Subcutaneous abdominal adipose tissue (tissue), 5 donors: ENCODE measurements around the gene SLC31A2.

Source experiments
- H3K27ac ChIP-seq: one replicate; pipeline ENCODE4 v1.7.0; 2013; ENCODE audit warnings: low read depth, mild to moderate bottlenecking, inconsistent platforms, low read length, moderate library complexity
- H3K27me3 ChIP-seq, 5 donors: one replicate each; pipeline ENCODE4 v1.7.0; 2013; ENCODE audit warnings: low read length in 5 of 5, inconsistent platforms in 1 of 5; ENCODE audit not compliant: control insufficient read depth in 5 of 5, insufficient read depth in 4 of 5
- H3K36me3 ChIP-seq, 5 donors: one replicate each; pipeline ENCODE4 v1.7.0; 2013; ENCODE audit warnings: low read length in 5 of 5; ENCODE audit not compliant: control insufficient read depth in 5 of 5, insufficient read depth in 5 of 5
- H3K4me1 ChIP-seq, 5 donors: one replicate each; pipeline ENCODE4 v1.7.0; 2013; ENCODE audit warnings: low read length in 5 of 5, mild to moderate bottlenecking in 3 of 5, moderate library complexity in 1 of 5; ENCODE audit not compliant: control insufficient read depth in 5 of 5, insufficient read depth in 5 of 5
- H3K4me3 ChIP-seq, 5 donors: one replicate each; pipeline ENCODE4 v1.7.0; 2013; ENCODE audit warnings: low read length in 5 of 5, low read depth in 1 of 5
- H3K9ac ChIP-seq, 5 donors: one replicate each; pipeline ENCODE4 v1.7.0; 2013; ENCODE audit warnings: low read length in 5 of 5, mild to moderate bottlenecking in 4 of 5, moderate library complexity in 3 of 5
- H3K9me3 ChIP-seq, 5 donors: one replicate each; pipeline ENCODE4 v1.7.0; 2013; ENCODE audit warnings: low read length in 5 of 5; ENCODE audit not compliant: control insufficient read depth in 5 of 5
- donor health status: healthy.
- donor health status: healthy.
- donor health status: healthy.
- donor health status: healthy.
- donor health status: healthy.

SLC31A2 gene

DNA sequence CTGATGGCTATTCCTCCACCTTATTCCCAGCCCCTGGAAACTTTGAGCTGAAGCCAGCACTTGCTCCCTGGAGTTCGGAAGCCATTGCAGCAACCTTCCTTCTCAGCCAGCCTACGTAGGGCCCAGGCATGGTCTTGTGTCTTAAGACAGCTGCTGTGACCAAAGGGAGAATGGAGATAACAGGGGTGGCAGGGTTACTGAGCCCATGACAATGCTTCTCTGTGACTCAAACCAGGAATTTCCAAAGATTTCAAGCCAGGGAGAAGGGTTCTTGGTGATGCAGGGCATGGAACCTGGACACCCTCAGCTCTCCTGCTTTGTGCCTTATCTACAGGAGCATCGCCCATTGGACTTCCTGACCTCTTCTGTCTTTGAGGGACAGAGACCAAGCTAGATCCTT lies 12.2 kb downstream of the SLC31A2 start:
- Histone ChIP-seq H3K4me1 (peaks cover 0 to 13% (median 9%) of the 10 kb centered on the region in 5 donors), H3K4me3 (no peak overlapping the region), H3K27ac (no peak overlapping the region), H3K27me3 (no peaks in the 10 kb centered on the region), H3K36me3 (peaks cover 31 to 97% (median 83%) of the 10 kb centered on the region in 5 donors), H3K9me3 (no peaks in the 10 kb centered on the region), H3K9ac (no peak overlapping the region)

DNA sequence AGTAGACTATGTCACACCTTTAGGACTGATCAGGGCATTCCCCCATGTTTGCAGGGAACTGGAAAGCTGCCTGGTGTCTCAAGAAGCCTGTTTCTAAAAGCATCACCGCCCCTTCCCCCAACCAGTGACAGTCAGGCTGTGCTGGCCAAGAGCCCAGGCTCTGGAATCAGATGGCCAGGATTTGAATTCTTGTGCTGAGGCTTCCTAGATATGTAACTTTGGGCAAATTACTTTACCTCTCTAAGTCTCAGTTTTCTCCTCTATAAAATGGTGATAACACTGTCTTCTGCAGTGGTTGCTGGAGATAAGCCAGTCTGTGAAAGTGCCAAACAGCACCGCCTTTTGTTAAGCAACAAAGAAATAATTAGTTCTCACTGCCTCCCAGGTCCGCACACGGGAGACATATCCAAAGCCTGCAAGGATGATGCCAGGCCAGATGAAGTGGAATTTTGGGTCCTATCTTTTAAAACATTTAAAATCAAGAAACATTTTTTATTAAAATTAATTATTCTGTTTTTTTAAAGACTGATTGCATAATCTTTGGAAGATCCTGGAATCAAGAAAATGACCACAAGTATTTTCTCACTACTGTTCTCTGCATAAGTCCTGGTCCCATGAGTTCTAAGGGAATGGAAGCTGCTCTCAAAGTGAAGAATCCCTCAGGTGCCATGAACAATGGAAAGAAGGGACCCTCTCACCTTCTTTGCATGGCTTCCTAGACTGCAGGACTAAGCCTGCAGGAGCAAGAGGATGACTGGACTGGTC lies 13.9 kb downstream of the SLC31A2 start:
- no peak overlapping the region for H3K27ac ChIP-seq
- no peak overlapping the region for H3K9ac ChIP-seq
- peaks cover 0 to 13% (median 9%) of the 10 kb centered on the region in 5 donors for H3K4me1 ChIP-seq
- no peaks in the 10 kb centered on the region for H3K27me3 ChIP-seq
- H3K4me3 ChIP-seq, result no peak overlapping the region
- H3K9me3 ChIP-seq, result no peaks in the 10 kb centered on the region
- peaks cover 22 to 97% (median 87%) of the 10 kb centered on the region in 5 donors for H3K36me3 ChIP-seq

GRCh38 chr9:113166039-113166438 lies 15.2 kb downstream of the SLC31A2 start:
- H3K9ac ChIP-seq, result no peak overlapping the region
- no peaks in the 10 kb centered on the region for H3K9me3 ChIP-seq
- H3K36me3 ChIP-seq, result peaks cover 29 to 99% (median 92%) of the 10 kb centered on the region in 5 donors
- H3K27ac ChIP-seq, result no peak overlapping the region
- no peaks in the 10 kb centered on the region for H3K27me3 ChIP-seq
- H3K4me3 ChIP-seq, result no peak overlapping the region
- peaks cover 0 to 13% (median 9%) of the 10 kb centered on the region in 5 donors for H3K4me1 ChIP-seq

GRCh38 chr9:113168809-113169208 lies 18.0 kb downstream of the SLC31A2 start:
- Histone ChIP-seq H3K9ac (no peak overlapping the region), H3K9me3 (no peaks in the 10 kb centered on the region), H3K4me1 (peaks cover 0 to 13% (median 9%) of the 10 kb centered on the region in 5 donors), H3K36me3 (peaks cover 29 to 93% (median 84%) of the 10 kb centered on the region in 5 donors), H3K27me3 (no peaks in the 10 kb centered on the region), H3K27ac (no peak overlapping the region), H3K4me3 (no peak overlapping the region)

DNA sequence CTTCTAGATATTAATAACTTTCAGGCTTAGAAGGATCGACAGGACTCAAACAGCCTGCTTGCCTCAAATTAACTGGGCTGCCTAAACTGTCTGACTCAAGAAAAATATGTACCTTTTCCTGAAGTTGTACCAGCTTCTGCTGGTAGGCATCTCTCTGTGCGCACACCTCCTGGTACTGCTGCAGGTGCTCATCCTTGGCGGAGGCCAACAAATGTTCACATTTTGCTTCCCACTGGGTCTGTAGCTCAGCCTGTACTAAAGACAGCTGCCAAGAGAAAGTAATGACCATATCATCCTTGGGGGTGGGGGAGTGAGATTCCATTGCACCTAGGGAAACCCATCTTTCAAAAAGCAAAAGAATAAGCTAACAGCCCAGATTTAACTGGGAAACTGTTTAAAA lies 22.5 kb downstream of the SLC31A2 start:
- H3K27ac ChIP-seq, result no peak overlapping the region
- no peaks in the 10 kb centered on the region for H3K4me1 ChIP-seq
- H3K27me3 ChIP-seq, result no peaks in the 10 kb centered on the region
- peaks cover 37 to 88% (median 80%) of the 10 kb centered on the region in 5 donors for H3K36me3 ChIP-seq
- no peak overlapping the region for H3K9ac ChIP-seq
- H3K4me3 ChIP-seq, result no peak overlapping the region
- H3K9me3 ChIP-seq, result no peaks in the 10 kb centered on the region

DNA sequence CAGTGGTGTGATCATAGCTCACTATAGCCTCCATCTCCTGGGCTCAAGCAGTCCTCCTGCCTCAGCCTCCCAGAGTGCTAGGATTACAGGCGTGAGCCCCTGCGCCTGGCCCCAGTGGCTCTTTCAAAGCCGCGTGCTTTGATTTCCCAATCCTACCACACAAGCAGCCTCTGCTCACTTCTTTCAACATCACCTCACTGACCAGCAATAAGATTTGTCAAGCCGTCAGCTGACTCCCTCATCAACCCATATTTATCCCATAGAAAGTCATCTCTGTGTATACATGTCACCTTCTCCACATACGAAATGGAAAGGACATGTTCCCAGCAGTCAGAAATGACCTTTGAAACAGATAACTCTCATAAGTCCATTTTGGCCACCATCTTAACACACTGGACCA lies 26.0 kb downstream of the SLC31A2 start:
- Histone ChIP-seq H3K9me3 (no peaks in the 10 kb centered on the region), H3K27ac (no peak overlapping the region), H3K9ac (no peak overlapping the region), H3K4me1 (no peaks in the 10 kb centered on the region), H3K36me3 (peaks cover 48 to 86% (median 77%) of the 10 kb centered on the region in 5 donors), H3K27me3 (no peaks in the 10 kb centered on the region), H3K4me3 (no peak overlapping the region)

DNA sequence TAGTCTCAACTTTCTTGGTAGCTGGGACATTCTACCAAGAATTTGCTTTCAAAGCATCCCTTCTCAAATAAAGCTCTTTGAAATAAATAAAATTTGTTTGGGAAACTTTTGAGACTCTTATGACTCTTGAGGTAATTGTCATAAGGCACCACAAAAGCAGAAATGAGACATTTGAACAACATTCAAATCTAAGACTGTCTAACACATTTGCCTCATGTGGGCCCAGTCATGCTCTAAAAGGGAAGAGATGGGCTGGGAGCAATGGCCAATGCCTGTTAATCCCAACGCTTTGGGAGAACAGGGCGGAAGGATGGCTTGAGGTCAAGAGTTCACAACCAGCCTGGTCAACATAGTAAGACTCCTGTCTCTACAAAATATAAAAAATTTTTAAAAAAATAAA lies 26.4 kb downstream of the SLC31A2 start:
- Histone ChIP-seq H3K27ac (no peak overlapping the region), H3K4me1 (no peaks in the 10 kb centered on the region), H3K9me3 (no peaks in the 10 kb centered on the region), H3K36me3 (peaks cover 53 to 90% (median 82%) of the 10 kb centered on the region in 5 donors), H3K4me3 (no peak overlapping the region), H3K27me3 (no peaks in the 10 kb centered on the region), H3K9ac (no peak overlapping the region)

GRCh38 chr9:113178087-113178486 lies 27.3 kb downstream of the SLC31A2 start:
- Histone ChIP-seq H3K36me3 (peaks cover 59 to 90% (median 83%) of the 10 kb centered on the region in 5 donors), H3K27ac (no peak overlapping the region), H3K4me3 (no peak overlapping the region)

DNA sequence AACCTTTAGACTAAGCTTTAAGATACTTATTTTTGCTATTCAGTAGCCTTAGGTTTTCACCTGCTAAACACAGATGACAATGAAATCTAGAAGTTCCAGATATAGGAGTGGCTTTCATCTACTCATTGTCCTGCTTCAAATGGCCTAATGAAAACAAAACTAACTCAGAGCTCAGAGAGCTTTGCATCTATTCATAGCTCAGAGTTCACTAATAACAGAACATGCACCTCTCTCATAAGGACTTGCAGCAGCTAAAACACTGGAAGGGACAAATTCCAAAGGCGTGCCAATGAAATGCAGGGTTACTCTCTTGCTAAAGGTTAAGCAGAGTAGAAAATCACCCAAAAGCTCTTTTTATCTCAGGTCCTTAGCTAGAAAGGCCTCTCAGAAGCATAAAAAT lies 29.0 kb downstream of the SLC31A2 start:
- Histone ChIP-seq H3K9me3 (no peaks in the 10 kb centered on the region), H3K27me3 (no peaks in the 10 kb centered on the region), H3K36me3 (peaks cover 68 to 93% (median 84%) of the 10 kb centered on the region in 5 donors), H3K27ac (no peak overlapping the region), H3K4me3 (no peak overlapping the region), H3K4me1 (no peaks in the 10 kb centered on the region), H3K9ac (no peak overlapping the region)

More at GRCh38 chr9:113178087-113178486, 27.3 kb downstream of the SLC31A2 start:
- Histone ChIP-seq H3K4me1 (no peaks in the 10 kb centered on the region), H3K27me3 (no peaks in the 10 kb centered on the region), H3K9me3 (no peaks in the 10 kb centered on the region), H3K9ac (no peak overlapping the region)

DNA sequence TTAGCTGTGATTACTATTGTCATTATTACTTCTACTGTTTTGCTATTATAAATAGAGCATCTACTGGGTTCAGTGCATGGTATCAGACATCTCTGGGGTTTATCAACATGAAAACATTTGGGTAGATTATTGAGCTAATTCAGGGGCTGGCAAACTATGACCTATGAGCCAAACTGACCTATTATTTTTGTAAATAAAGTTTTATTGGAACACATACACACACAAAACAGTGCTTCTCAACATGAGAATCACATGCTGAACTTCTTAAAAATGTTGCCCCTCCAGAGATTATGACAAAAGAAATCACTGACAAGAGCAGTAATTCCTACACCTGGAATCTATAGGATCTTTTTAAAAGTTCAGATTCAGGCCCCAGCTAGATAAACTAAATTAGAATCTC lies 30.4 kb downstream of the SLC31A2 start:
- Histone ChIP-seq H3K27ac (no peak overlapping the region), H3K27me3 (no peaks in the 10 kb centered on the region), H3K9ac (no peak overlapping the region), H3K4me3 (no peak overlapping the region), H3K4me1 (no peaks in the 10 kb centered on the region), H3K36me3 (peaks cover 72 to 95% (median 92%) of the 10 kb centered on the region in 5 donors), H3K9me3 (no peaks in the 10 kb centered on the region)
